ENCODE results near the gene OGT. TPM values are rescaled to one million over a fixed set of nuclear protein-coding genes. Genes with fewer than 3 reads are reported as not detected.
"Not testable (repeated sequence)": the region's sequence is repeated elsewhere in the genome, so short reads cannot be mapped to it uniquely, and the experiment has no call there.

OGT gene
- total RNA-seq, 1 experiment from 2014 or later: 174 TPM

DNA sequence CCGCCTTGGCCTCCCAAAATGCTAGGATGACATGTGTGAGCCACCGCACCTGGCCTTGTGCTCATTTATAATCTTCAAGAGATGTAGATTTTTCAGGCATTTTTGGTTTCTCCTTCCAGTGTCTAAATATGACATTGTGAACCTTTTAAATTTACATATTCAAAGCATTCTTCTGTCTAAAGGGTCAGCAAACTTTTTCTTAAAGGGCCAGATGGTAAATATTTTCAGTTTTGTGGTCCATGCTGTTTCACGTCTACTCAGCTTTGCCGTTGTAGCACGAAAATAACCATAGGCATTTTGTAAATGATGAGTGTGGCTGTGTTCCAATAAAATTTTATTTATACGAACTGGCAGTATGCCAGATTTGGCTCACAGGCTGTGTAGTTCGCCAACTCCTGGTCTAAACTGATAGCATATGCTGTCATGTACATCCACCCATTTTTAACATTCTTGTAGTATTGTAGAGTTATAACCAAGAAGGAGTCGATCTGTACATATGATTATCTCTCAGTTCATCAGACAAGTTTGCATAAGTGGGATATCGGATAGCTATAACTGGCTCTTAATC is 32.7 kb downstream of the OGT start:
- in situ Hi-C loops (cut with HindIII; ENCODE audit: low pct_unique_long_range_greater_than_20kb, low sequenced_read_pairs) (no loop called here), intact Hi-C loops (cut with micrococcal nuclease; ENCODE audit: unreplicated experiment) (no loop called here)
- DNase-seq (ENCODE audit: low read depth, low spot score): no peak
- Histone ChIP-seq H3K9me3 (ENCODE audit: control insufficient read depth, insufficient read depth, low read depth, low read length) (no peaks in the 10 kb centered on the region), H3K36me3 (ENCODE audit: control insufficient read depth, insufficient read depth, low read length) (peaks cover 43% of the 10 kb centered on the region), H3K4me3 (ENCODE audit: low read depth in 2 of 2, low read length in 2 of 2) (no peak overlapping the region), H3K27me3 (ENCODE audit: control insufficient read depth, insufficient read depth, low read length) (no peaks in the 10 kb centered on the region), H3K27ac (ENCODE audit: low read length) (no peak overlapping the region), H3K4me1 (ENCODE audit: control insufficient read depth, insufficient read depth, low read length) (no peaks in the 10 kb centered on the region)
- CTCF ChIA-PET: no interaction called here
- BruUV-seq (replicated peaks): no TSS peak
- POLR2A ChIA-PET: no interaction called here
- no peak for ATAC-seq
- TF ChIP-seq SIN3A (IDR thresholded peaks at IDR 0.05; ENCODE audit: borderline replicate concordance, insufficient read depth, low read depth, low read length): no peak
- TF ChIP-seq, protein P1, sequence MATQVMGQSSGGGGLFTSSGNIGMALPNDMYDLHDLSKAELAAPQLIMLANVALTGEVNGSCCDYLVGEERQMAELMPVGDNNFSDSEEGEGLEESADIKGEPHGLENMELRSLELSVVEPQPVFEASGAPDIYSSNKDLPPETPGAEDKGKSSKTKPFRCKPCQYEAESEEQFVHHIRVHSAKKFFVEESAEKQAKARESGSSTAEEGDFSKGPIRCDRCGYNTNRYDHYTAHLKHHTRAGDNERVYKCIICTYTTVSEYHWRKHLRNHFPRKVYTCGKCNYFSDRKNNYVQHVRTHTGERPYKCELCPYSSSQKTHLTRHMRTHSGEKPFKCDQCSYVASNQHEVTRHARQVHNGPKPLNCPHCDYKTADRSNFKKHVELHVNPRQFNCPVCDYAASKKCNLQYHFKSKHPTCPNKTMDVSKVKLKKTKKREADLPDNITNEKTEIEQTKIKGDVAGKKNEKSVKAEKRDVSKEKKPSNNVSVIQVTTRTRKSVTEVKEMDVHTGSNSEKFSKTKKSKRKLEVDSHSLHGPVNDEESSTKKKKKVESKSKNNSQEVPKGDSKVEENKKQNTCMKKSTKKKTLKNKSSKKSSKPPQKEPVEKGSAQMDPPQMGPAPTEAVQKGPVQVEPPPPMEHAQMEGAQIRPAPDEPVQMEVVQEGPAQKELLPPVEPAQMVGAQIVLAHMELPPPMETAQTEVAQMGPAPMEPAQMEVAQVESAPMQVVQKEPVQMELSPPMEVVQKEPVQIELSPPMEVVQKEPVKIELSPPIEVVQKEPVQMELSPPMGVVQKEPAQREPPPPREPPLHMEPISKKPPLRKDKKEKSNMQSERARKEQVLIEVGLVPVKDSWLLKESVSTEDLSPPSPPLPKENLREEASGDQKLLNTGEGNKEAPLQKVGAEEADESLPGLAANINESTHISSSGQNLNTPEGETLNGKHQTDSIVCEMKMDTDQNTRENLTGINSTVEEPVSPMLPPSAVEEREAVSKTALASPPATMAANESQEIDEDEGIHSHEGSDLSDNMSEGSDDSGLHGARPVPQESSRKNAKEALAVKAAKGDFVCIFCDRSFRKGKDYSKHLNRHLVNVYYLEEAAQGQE (IDR thresholded peaks at IDR 0.05; ENCODE audit: insufficient read depth in 1 of 2, low read depth in 2 of 2, low read length in 1 of 2): no peak
- no peak for TF ChIP-seq TCF7L2 (IDR thresholded peaks at IDR 0.05; ENCODE audit: low read depth, low read length)
- TF ChIP-seq POLR2AphosphoS5 (IDR thresholded peaks at IDR 0.05; ENCODE audit: low read depth, low read length): no peak
- TF ChIP-seq, protein P2, sequence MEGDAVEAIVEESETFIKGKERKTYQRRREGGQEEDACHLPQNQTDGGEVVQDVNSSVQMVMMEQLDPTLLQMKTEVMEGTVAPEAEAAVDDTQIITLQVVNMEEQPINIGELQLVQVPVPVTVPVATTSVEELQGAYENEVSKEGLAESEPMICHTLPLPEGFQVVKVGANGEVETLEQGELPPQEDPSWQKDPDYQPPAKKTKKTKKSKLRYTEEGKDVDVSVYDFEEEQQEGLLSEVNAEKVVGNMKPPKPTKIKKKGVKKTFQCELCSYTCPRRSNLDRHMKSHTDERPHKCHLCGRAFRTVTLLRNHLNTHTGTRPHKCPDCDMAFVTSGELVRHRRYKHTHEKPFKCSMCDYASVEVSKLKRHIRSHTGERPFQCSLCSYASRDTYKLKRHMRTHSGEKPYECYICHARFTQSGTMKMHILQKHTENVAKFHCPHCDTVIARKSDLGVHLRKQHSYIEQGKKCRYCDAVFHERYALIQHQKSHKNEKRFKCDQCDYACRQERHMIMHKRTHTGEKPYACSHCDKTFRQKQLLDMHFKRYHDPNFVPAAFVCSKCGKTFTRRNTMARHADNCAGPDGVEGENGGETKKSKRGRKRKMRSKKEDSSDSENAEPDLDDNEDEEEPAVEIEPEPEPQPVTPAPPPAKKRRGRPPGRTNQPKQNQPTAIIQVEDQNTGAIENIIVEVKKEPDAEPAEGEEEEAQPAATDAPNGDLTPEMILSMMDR (IDR thresholded peaks at IDR 0.05): no peak

DNA sequence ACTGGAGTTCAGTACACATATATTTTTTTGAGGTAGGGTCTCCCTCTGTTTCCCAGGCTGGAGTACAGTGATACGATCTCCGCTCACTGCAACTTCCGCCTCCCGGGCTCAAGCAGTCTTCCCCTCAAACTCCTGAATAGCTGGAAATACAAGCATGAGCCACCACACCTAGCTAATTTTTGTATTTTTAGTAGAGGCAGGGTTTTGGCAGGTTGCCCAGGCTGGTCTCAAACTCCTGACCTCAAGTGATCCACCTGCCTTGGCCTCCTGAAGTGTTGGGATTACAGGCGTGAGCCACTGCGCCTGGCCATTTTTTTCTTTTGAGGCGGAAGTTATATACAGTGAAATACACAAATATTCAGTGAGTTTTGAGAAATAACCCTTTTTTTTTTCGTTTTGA is 38.5 kb downstream of the OGT start:
- H3K27me3 ChIP-seq (ENCODE audit: control insufficient read depth, insufficient read depth, low read length); H3K9me3 ChIP-seq (ENCODE audit: control insufficient read depth, insufficient read depth, low read depth, low read length); POLR2A ChIA-PET; CTCF ChIA-PET; H3K4me3 ChIP-seq (ENCODE audit: low read depth in 2 of 2, low read length in 2 of 2); DNase-seq (ENCODE audit: low read depth, low spot score); in situ Hi-C loops (cut with HindIII; ENCODE audit: low pct_unique_long_range_greater_than_20kb, low sequenced_read_pairs); BruUV-seq (replicated peaks); ATAC-seq; H3K4me1 ChIP-seq (ENCODE audit: control insufficient read depth, insufficient read depth, low read length); H3K27ac ChIP-seq (ENCODE audit: low read length); intact Hi-C loops (cut with micrococcal nuclease; ENCODE audit: unreplicated experiment): not testable (repeated sequence)
- H3K36me3 ChIP-seq (ENCODE audit: control insufficient read depth, insufficient read depth, low read length): peaks cover 47% of the 10 kb centered on the region

DNA sequence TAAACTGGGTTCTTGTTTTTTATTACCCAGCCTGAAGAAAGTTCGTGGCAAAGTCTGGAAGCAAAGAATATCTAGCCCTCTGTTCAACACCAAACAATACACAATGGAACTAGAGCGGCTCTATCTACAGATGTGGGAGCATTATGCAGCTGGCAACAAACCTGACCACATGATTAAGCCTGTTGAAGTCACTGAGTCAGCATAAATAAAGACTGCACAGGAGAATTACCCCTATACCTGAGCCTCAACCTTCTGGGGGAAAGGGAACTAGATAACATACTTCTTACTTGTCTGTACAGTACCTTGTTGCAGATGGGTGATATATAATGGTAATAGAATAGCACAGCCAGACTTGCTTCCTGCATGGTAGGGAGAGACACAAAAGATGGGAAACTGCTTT is 40.7 kb downstream of the OGT start:
- intact Hi-C loops (cut with micrococcal nuclease; ENCODE audit: unreplicated experiment): no loop called here
- in situ Hi-C loops (cut with HindIII; ENCODE audit: low pct_unique_long_range_greater_than_20kb, low sequenced_read_pairs): no loop called here
- no peaks in the 10 kb centered on the region for H3K27me3 ChIP-seq (ENCODE audit: control insufficient read depth, insufficient read depth, low read length)
- H3K27ac ChIP-seq (ENCODE audit: low read length): no peak overlapping the region
- DNase-seq (ENCODE audit: low read depth, low spot score): no peak
- H3K36me3 ChIP-seq (ENCODE audit: control insufficient read depth, insufficient read depth, low read length): peaks cover 38% of the 10 kb centered on the region
- ChIA-PET CTCF (no interaction called here), POLR2A (no interaction called here)
- H3K9me3 ChIP-seq (ENCODE audit: control insufficient read depth, insufficient read depth, low read depth, low read length): no peaks in the 10 kb centered on the region
- H3K4me3 ChIP-seq (ENCODE audit: low read depth in 2 of 2, low read length in 2 of 2): no peak overlapping the region
- H3K4me1 ChIP-seq (ENCODE audit: control insufficient read depth, insufficient read depth, low read length): no peaks in the 10 kb centered on the region
- TF ChIP-seq TCF7L2 (IDR thresholded peaks at IDR 0.05; ENCODE audit: low read depth, low read length) (no peak), POLR2AphosphoS5 (IDR thresholded peaks at IDR 0.05; ENCODE audit: low read depth, low read length) (no peak), SIN3A (IDR thresholded peaks at IDR 0.05; ENCODE audit: borderline replicate concordance, insufficient read depth, low read depth, low read length) (no peak)
- TF ChIP-seq, protein P1 (IDR thresholded peaks at IDR 0.05; ENCODE audit: insufficient read depth in 1 of 2, low read depth in 2 of 2, low read length in 1 of 2): no peak
- TF ChIP-seq, protein P2 (IDR thresholded peaks at IDR 0.05): no peak
- ATAC-seq: no peak
- no TSS peak for BruUV-seq (replicated peaks)

All from Panc1 (cell line).